NCI-H526 treated with DMSO at 0.1 percent for 48 hours (cell line): Measurements from ENCODE around the gene CGB1.
"Not testable (repeated sequence)": the region's sequence is repeated elsewhere in the genome, so short reads cannot be mapped to it uniquely, and the experiment has no call there.

ENCODE experiments used
- DNase-seq: peaks from one replicate; lab custom pipeline; 2025; lab: John Stamatoyannopoulos, UW

The CGB1 gene

DNA sequence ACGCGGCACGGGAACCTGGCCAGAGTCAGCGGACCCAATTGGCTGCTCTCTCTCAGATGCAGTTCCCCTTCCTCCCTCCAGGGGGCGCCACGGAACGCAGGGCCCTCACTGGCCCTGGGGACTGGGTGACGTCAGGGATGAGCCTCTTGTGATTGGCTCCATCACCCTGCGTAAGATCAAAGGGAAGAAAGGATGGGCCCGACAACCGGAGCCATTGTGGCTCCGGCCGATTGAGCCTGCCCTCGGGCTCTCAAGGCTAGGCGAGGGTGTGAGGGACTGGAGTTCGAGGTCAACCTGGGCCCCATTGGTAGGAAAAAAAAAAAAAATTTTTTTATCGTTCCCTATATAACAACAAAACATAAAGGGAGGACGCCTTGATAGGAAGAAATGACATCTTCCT is at the start of gene CGB1:
Gene CGB1 (minus strand): TSS at position 81 of the 400 bp plus-strand sequence. CDS start 184 bp downstream, outside the sequence.
- not testable (repeated sequence) for DNase-seq

DNA sequence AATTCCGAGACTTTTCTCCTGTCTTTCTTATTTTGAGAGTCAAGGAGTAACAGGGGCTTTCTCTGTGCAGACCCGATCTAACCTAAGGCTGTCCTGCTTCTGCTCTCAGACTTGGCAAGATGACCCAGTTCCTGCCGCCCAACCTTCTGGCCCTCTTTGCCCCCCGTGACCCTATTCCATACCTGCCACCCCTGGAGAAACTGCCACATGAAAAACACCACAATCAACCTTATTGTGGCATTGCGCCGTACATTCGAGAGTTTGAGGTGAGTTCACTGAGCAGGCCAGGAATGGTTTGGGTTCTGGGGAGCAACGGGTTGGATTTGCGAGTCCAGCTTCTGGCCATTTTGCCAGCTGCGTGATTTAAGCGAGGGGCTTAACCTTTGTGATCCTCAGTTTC is 49.6 kb upstream of the CGB1 start:
- no peak for DNase-seq

DNA sequence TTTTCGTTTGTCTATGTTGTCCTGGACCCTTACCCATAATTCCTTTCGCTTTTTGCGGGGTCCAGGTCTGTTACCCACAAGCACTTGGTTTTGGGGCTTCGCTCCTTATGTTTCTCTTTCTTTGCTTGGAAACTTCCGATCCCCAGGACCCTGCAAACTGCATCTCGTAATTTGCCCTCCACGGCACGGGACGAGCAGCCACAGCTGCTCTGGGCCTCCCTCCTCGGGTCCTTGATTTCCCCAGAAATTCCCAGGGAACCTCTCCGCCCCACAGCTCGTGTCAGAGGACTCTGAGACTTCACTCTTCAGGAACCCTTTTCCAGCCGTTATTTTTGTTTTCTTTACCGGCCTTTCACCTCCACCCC is 49.2 kb upstream of the CGB1 start:
- DNase-seq: no peak

DNA sequence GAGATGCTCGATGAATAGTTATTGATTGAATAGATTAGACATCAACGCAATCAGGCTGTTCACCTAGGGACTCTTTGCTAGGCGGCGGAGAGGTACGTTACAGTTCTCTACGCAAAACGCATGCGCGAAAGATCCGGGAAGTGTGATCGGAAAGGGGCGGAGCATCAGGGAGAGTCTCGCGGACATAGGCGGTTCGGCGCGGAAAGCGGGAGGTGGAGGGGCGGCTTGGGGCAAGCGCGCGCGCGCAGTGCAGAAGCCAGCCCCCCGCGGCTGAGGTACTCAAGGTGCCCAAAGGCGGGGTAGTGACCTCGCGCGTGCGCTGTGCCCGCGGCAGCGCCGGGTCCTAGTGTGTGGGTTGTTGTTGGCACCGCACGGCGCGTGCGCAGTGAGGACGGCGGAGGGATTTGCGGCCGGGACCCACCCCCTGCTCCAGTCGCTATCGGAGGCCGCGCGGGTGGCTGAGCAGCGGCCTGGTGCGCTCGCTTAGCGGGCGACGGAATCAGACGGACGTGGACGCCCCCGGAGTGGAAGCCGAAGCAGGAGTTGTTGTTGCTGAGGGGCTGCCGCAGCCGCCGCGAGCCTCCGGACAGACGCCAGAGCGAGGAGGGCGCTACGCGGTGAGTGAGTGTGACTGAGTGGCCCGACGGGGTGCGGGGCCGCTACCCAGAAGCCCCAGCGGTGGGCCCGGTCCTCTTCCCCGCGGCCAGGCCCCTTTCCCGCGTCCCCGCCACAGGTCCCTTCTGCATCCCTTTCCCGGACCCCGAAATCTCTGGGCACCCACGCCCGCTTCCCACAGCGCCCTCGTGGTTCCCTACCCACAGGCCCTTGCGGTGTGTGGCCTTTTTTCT is 48.5 kb upstream of the CGB1 start, which contains the start of gene SNRNP70:
Gene SNRNP70 (plus strand): TSS at position 432 of the 848 bp plus-strand sequence. CDS start 964 bp downstream, outside the sequence.
- peak; percentile 98 for DNase-seq

DNA sequence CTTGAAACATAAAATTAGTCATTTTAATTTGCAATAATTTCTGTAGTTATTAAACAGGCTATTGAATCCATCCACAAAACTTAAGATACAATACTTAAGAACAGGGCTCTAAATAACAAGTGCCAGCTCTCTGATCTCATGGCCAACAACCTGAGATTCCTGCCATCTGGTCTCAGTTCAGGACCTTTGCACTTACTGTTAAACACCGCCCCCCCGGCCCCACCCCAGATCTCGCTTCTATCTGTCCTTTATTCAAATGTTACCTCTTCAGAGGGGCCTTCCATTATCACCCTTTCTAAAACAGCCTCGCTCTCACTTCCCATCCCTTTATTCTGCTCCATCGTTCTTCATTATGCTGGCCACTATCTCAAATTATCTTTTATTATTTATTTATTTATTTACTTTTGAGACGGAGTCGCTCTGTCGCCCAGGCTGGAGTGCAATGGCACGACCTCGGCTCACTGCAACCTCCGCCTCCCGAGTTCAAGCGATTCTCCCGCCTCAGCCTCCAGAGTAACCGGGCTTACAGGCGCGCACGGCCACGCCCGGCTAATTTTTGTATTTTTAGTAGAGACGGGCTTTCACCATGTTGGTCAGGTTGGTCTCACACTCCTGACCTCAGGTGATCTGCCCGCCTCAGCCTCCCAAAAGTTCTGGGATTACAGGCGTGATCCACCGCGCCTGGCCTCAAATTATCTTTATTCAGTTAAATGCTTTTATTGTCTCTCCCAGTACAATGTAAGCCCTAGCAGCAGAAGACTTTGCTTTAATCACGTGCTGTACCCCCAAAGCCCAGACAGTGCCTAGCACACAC is 47.7 kb upstream of the CGB1 start:
- no peak for DNase-seq

DNA sequence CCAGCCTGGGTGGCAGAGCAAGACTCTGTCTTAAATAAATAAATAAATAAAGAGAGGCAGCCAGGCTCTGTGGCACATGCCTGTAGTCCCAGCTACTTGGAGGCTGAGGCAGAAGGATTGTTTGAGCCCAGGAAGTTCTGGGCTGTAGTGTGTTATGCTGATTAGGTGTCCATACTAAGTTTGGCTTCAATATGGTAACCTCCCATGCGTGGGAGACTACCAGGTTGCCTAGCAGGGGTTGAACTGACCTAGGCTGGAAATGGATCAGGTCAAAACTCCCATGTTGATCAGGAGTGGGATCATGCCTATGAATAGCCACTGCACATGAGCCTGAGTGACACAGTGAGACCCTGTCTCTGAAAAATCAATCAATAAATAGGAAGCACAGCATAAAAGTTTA is 44.6 kb upstream of the CGB1 start:
- DNase-seq: no peak

DNA sequence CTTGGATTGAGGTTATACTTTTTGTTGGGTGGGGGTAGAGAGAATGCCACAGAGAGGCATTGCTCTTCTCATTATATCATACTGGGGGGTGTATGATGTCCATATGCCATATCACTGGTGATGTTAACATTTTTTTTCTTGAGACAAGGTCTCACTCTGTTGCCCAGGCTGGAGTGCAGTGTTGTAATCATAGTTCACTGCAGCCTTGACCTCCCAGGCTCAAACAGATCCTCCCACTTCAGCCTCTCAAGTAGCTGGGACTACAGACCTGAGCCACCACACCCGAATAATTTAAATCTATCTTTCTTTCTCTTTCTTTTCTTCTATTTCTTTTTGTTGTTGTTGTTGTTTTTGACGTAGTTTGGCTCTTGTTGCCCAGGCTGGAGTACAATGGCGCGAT is 43.7 kb upstream of the CGB1 start:
- DNase-seq: no peak

DNA sequence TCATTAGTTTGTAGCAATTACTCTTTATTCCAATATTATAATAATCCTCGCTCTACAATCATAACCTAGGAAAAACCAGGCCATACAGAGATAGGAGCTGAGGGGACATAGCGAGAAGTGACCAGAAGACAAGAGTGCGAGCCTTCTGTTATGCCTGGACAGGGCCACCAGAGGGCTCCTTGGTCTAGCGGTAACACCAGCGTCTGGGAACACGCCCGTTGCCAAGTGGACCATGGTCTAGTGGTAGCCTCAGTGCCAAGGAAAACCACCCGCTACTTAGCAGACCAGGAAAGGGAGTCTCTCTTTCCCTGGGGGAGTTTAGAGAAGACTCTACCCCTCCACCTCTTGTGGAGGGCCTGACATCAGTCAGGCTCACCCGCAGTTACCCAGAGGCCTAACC is 38.2 kb upstream of the CGB1 start:
- not testable (repeated sequence) for DNase-seq

DNA sequence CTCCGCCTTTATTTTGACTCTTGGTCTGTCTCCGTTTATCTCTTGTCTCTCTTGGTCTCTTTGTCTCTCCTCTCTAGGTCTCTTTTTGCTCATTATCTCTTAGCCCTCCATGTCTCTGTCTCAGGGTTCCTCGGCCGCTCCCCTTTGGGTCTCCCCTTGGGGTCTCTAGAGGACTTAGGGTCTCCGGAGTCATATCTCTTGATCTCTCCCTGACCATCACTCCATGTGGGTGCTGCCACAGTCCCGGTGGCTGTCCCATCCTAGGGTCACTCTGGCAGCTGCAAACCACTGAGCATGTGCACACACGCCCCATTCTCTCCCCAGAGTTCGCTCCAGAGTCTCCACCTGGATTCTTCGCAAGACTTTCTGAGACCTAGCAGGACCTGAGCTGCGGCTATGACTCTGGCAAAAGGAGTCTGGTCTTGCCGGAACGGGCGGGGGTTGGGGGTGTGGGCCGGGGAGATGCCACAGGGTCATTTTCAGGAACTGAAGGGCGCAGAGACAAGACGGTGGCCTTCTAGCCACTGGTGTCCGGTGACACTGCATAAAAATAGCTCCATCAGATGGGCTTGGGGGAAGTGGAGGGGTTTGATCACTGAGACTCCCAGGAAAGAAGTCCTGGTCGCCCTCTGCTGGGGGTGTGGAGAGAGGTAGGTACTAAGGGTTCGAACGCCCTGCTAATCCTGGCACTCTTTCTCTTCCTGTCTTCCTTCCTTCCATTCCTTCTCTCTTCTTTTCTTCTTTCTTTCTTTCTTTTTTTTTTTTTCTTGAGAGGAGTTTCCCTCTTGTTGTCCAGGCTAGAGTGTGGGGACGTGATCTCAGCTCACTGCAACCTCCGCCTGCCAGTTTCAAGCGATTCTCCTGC is 37.1 kb upstream of the CGB1 start:
- no peak for DNase-seq

DNA sequence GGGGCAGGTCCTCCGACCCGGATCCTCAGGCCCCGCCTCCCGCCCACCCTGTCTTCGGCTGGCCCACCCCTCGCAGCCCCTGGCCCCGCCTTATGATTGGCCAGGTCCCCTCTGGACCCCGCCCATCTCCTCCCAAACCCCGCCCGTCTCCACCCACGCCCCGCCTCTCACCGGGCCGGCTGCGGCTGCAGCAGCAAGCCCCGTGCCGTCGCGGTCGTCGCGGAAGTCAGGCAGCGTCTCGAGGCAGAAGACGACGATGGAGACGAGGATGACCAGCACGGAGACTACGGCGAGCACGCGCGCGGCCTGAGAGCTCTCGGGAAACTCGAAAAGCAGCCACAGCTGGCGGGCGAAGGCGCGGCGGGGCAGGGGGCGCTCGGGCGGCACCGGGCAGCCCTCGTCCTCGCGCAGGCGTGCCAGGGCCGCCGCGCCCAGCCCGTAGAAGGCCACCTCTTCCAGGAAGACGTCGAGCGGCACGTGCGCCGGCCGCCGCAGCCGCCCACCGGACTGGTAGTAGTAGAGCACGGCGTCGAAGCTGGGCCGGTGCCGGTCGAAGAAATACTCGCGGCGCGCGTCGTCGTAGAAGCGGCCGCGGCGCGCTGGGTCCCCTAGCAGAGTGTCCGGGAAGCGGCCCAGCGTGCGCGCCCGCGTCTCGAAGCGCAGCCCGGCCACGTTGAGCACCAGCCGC is 35.3 kb upstream of the CGB1 start:
- no peak for DNase-seq

DNA sequence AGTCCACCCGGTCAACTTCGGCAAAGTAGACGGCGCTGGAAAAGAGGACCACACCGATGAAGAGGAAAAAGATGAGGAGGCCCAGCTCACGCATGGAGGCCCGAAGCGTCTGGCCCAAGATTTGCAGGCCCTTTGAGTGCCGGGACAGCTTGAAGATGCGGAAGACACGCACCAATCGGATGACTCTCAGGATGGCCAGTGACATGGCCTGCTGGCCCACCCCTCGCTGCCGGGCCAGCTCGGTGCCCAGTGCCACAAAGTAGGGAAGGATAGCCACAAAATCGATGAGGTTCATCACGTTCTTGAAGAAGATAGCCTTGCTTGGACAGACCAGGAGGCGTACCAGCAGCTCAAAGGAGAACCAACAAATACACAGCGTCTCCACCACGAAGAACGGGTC is 33.7 kb upstream of the CGB1 start:
- DNase-seq: no peak

DNA sequence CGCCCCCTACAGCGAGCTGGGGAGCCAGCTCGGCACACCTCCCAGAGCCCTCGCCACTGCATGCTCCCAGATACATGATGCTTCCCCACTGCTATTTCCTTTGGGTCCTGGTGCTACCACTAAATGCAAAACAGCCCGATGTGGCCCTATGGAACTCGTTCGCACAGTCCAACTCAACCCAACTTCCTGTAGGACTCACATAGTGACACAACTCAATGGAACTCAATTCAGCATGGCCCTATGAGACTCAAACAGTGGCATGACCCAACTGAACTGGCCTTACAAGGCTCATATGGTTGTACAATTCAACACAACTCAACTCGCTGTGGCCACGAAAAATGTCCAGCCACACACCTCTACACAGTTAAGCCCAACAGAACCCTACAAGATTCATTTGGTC is 32.3 kb upstream of the CGB1 start:
- no peak for DNase-seq

DNA sequence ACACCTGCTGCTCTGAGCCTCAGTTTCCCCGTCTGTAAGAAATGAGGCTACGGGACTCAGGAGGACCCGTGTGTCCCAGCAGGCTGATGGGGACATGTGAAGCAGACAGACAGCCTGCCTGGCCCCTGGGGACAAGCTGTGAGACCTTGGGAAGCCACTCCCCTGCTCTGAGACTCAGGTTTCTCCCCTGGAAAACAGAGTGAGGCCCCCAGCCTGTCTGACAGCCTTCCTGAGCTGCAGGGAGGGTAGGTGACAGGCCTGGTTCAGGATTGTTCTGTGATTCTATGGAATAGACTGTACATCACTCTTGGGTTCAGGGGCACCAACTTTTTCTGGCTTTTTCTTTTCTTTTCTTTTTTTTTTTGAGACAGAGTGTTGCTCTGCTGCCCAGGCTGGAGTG is 30.9 kb upstream of the CGB1 start:
- no peak for DNase-seq

DNA sequence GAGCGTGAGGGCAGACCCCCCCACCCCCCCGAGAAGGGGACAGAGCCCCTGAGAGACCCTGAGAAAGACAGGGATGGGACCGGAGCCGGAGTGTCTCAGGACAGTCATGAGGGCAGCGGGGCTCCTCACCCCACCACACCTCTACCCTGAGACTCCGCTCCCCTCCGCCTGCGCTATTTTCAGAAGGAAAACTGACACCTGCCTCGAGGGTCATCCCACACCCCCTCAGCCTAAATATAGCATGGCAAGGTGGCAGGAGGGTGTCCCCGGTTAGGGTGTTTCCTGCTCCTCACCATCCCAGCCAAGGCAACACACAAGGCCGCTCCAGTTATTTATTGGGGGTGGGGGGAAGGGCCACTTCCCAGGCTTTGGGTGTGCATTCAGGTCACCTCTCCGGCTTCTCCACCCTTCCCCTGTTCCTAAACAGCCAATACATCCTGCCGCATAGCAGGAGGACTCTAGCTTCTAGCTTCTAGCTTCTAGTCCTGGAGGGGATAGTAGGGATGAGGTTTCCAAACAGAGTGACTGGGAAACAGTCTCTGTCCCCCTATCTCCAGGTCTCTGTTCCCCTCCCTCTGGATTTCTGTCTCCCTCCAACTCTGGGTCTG is 29.3 kb upstream of the CGB1 start:
- no peak for DNase-seq

DNA sequence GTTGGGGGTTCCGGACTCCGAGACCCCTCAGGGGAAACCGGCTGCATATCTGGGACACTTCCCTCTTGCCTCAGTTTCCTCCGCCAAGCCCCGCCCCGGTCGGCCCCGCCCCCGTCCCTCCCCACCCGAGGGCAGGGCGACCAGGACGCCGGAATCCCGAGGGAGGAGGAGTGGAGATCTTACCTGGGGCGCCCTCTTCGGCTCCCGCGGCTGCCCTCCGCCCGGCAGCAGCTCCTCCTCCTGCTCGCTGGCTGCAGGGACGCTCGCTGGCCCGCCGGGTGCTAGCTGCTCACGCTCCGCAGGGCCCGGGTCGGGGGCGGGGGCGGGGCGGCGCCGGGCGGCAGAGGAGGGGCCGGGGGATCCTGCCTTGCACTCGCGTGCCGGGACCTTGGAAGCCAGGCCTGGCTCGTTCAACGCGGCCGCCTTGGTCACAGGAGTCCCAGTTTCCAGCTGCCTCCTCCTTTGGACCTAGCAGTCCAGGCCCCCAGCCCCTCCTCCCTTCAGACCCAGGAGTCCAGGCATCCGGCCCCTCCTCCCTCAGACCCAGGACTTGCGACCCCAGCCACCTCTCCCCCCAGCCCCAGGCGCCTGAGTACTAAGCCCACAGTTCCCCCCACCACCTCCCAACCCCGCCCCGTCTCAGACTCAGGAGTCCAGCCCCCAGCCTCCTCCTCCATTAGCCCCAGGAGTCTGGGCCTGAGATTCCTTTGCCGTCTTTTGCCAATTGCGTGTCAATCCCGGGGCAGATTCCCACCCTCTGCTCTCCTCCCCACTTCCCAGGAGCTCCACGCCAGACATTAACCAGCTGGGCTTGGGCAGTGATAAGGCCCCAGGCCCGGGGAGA is 28.3 kb upstream of the CGB1 start, which contains the start of gene NTF4:
Gene NTF4 (minus strand): TSS at position 51 of the 844 bp plus-strand sequence. CDS start 2,821 bp downstream, outside the sequence.
- no peak for DNase-seq

DNA sequence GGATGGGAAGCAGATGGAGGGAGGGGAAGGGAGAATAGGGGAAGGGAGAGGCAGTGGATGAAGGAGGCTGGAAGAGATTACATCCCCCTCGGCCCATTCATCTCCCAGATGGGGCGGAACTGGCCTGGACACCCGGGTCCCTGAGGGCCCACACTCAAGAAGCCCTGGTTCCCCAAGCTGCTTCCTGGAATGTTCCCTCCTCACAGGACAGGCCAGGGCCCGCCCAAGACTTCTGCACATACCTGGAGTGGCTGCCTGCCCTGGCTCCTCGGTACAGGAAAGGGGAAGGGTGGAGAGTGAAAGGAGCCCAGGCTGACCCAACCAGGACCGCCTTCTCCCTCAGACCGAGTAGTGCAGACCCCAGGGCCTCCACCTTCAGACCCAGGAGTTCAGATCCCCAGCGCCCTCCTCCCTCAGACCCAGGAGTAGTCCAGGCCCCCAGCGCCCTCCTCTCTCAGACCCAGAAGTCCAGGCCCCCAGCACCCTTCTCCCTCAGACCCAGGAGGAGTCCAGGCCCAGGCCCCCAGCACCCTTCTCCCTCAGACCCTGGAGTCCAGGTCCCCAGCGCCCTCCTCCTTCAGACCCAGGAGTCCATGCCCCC is 27.4 kb upstream of the CGB1 start:
- DNase-seq: no peak

DNA sequence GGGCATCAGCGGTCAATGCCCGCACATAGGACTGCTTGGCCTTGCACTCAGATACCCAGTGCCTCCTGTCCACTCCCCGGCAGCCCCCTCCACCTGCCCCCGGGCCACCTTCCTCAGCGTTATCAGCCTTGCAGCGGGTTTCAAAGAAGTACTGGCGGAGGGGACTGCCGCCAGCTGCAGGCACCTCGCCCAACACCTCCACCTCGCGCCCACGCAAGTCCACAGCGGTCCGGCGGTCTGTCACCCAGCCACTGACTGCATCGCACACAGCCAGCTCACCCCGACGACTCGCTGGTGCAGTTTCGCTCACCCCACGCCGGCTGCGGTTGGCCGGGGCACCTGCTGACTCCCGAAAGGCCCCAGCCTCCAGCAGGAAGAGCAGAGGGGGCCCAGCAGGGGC is 24.8 kb upstream of the CGB1 start:
- no peak for DNase-seq

DNA sequence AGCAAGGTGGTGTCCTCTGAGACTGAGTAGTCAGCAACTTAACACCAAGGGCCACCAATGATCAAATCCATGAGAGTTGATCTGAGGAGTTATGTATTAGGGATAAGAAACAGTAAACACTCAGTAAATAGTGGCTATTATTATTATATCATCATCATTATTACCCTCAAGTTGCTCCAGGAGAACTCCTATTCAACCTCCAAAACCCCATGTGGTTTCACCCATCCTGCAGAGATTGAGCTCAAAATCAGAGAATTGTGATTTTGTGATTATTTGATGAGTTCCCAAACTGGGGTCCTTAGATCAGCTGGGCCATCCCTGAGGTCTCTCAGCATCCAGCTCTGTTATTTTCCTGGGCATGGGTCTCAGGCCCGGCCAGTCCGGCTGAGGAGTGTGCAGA is 24.3 kb upstream of the CGB1 start:
- DNase-seq: no peak

DNA sequence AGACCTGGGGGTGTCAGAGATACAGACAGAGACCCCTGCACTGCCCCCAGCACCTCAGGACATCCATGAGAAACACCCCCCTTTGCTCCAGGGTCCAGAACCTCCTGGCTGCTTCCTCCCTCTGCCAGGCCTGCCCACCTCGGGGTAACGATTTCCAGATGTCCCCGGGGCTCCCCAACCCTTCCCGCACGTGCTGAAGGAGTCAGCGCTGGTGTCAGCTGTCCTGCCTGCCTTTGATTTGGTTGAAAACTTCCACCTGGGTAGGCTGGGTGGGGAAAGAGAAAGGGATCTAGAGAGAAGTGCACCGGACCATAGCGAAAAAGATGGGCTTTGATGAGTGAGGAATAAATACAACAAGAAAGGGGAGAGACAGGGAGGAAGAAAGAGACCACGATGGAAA is 22.4 kb upstream of the CGB1 start:
- DNase-seq: no peak

DNA sequence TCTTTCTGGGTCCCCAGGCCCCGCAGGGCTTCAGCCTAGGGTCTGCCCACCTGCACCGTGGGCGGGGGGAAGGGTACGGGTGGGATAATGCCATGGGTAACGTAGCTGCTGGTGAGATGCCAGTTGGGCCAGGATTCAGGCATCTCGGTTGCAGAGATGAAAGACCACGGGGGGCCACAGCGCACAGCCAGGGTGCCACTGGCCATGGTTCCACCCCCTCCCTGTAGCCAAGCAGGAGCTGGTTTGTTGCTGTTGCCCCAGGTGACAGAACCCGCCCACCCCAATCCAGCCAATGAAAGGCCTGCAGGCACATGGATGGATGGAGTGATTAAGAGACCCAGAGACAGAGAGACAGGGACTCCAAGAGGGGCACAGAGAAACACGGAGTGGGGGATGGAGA is 21.9 kb upstream of the CGB1 start:
- no peak for DNase-seq
